NCI-H2081 (cell line): Measurements from ENCODE around the gene FBXO46.

Experiments
- DNase-seq, 2 experiments: peaks; one replicate each; lab custom pipeline; 2025; lab: John Stamatoyannopoulos, UW

The FBXO46 gene

GRCh38 chr19:45730368-45731288 lies at the start of gene FBXO46:
TSS of gene FBXO46 (minus strand) at chr19:45730896. CDS start at chr19:45713495, 17,401 bp downstream.
- peak; percentile 98 to 99 for DNase-seq

- DNase-seq = no peak
Measured at GRCh38 chr19:45780146-45780447, 49.4 kb upstream of the FBXO46 start.

- DNase-seq = peak; percentile 85 to 92
Measured at GRCh38 chr19:45779231-45780145, 48.8 kb upstream of the FBXO46 start.

- DNase-seq = no peak
Measured at GRCh38 chr19:45778010-45778661, 47.4 kb upstream of the FBXO46 start.

- no peak for DNase-seq
Measured at GRCh38 chr19:45777395-45777961, 46.8 kb upstream of the FBXO46 start.

GRCh38 chr19:45774765-45775164 lies 44.1 kb upstream of the FBXO46 start:
- DNase-seq = no peak

- DNase-seq = no peak
Measured at GRCh38 chr19:45773384-45773783, 42.7 kb upstream of the FBXO46 start.

GRCh38 chr19:45772912-45773311 lies 42.2 kb upstream of the FBXO46 start:
- DNase-seq = no peak

GRCh38 chr19:45772130-45772840 lies 41.6 kb upstream of the FBXO46 start:
- no peak for DNase-seq

GRCh38 chr19:45771311-45771933 lies 40.7 kb upstream of the FBXO46 start:
- no peak for DNase-seq

GRCh38 chr19:45770192-45771101 lies 39.8 kb upstream of the FBXO46 start:
- peak; percentile 95 for DNase-seq

GRCh38 chr19:45769821-45770191 lies 39.1 kb upstream of the FBXO46 start:
- no peak for DNase-seq

GRCh38 chr19:45768984-45769782 lies 38.5 kb upstream of the FBXO46 start, which contains the start of gene SIX5:
TSS of gene SIX5 (minus strand) at chr19:45769252. CDS start at chr19:45768844, 408 bp downstream.
- DNase-seq = peak; percentile 87 to 93

GRCh38 chr19:45768655-45768983 lies 37.9 kb upstream of the FBXO46 start:
- no peak for DNase-seq

- peak in 1 of 2 experiments; percentile 20 for DNase-seq
Measured at GRCh38 chr19:45767881-45768654, 37.4 kb upstream of the FBXO46 start.

GRCh38 chr19:45767410-45767880 lies 36.7 kb upstream of the FBXO46 start:
- DNase-seq = no peak

- no peak for DNase-seq
Measured at GRCh38 chr19:45766869-45767346, 36.2 kb upstream of the FBXO46 start.
